NCI-H2171 (cell line): ENCODE measurements around the gene IFNL1.
"Not testable (repeated sequence)": the region's sequence is repeated elsewhere in the genome, so short reads cannot be mapped to it uniquely, and the experiment has no call there.

Experiments
- DNase-seq: peaks from one replicate; lab custom pipeline; 2025; lab: John Stamatoyannopoulos, UW

IFNL1 gene

GRCh38 chr19:39308531-39309304, 12.5 kb downstream of the IFNL1 start:
- no peak for DNase-seq

- DNase-seq = not testable (repeated sequence)
Observed at GRCh38 chr19:39309305-39309670, 13.1 kb downstream of the IFNL1 start.

- DNase-seq = no peak
Observed at GRCh38 chr19:39310558-39311311, 14.5 kb downstream of the IFNL1 start.

- no peak for DNase-seq
Observed at GRCh38 chr19:39314016-39314728, 18.0 kb downstream of the IFNL1 start.

GRCh38 chr19:39315933-39316332, 19.7 kb downstream of the IFNL1 start:
- no peak for DNase-seq

GRCh38 chr19:39316627-39317321, 20.6 kb downstream of the IFNL1 start:
- DNase-seq = no peak

GRCh38 chr19:39317476-39317875, 21.3 kb downstream of the IFNL1 start:
- DNase-seq = no peak

- no peak for DNase-seq
Observed at GRCh38 chr19:39318071-39318470, 21.9 kb downstream of the IFNL1 start.

GRCh38 chr19:39318690-39319089, 22.5 kb downstream of the IFNL1 start:
- DNase-seq = no peak

GRCh38 chr19:39319098-39319891, 23.1 kb downstream of the IFNL1 start:
- no peak for DNase-seq

GRCh38 chr19:39319892-39320248, 23.7 kb downstream of the IFNL1 start:
- no peak for DNase-seq

- DNase-seq = no peak
Observed at GRCh38 chr19:39321117-39321831, 25.1 kb downstream of the IFNL1 start.

- no peak for DNase-seq
Observed at GRCh38 chr19:39321832-39322176, 25.6 kb downstream of the IFNL1 start.

- DNase-seq = no peak
Observed at GRCh38 chr19:39324242-39324842, 28.1 kb downstream of the IFNL1 start.

- no peak for DNase-seq
Observed at GRCh38 chr19:39325778-39326665, 29.8 kb downstream of the IFNL1 start.

- no peak for DNase-seq
Observed at GRCh38 chr19:39327363-39328045, 31.3 kb downstream of the IFNL1 start.

- peak; percentile 68 for DNase-seq
Observed at GRCh38 chr19:39328046-39328705, 32.0 kb downstream of the IFNL1 start.

GRCh38 chr19:39329948-39330347, 33.7 kb downstream of the IFNL1 start:
- no peak for DNase-seq
